H1 (cell line): ENCODE measurements around the gene TMEM161A. TPM values are rescaled to one million over a fixed set of nuclear protein-coding genes. Genes with fewer than 3 reads are reported as not detected.

ENCODE experiments used
- CHD1 ChIP-seq: IDR thresholded peaks from 2 replicates; pipeline ENCODE4 v1.6.1; 2012; ENCODE audit warnings: low read depth, low read length, improper control_type of control experiment
- CREB1 ChIP-seq: IDR thresholded peaks from 2 replicates; pipeline ENCODE4 v1.6.1; 2012; ENCODE audit warnings: inconsistent platforms
- EP300 ChIP-seq, 2 experiments: IDR thresholded peaks; 1 replicate in 1 of 2; 2 replicates in 1 of 2; pipeline ENCODE4 v1.6.1; 2011 to 2012; ENCODE audit warnings: low read depth in 2 of 2, low read length in 2 of 2, mild to moderate bottlenecking in 2 of 2, borderline replicate concordance in 1 of 2, inconsistent platforms in 1 of 2, moderate library complexity in 1 of 2
- POLR2AphosphoS5 ChIP-seq: IDR thresholded peaks from 2 replicates; pipeline ENCODE4 v1.6.1; 2011; ENCODE audit warnings: low read depth, low read length
- RNF2 ChIP-seq: fragments of 200-900, 300-1000 bp; sonication (generic); IDR thresholded peaks from 2 replicates; pipeline ENCODE4 v1.7.1; 2016; ENCODE audit warnings: borderline replicate concordance, low read depth, mild to moderate bottlenecking, antibody characterized with exemption, low read length; ENCODE audit not compliant: poor library complexity, severe bottlenecking; ENCODE audit errors: missing control alignments
- polyA plus RNA-seq, 7 experiments: library from polyadenylated mRNA; depleted of rRNA in 3 of 7; stranded (reverse) in 5 of 7; unstranded in 2 of 7; fragments of >200 nt in 5 of 7; fragments of 200-250 nt in 2 of 7; gene quantifications; 1 replicate in 5 of 7; 2 replicates in 1 of 7; 4 replicates in 1 of 7; pipeline versions ENCODE4 v1.2.1 to v1.2.3, GENCODE V29; 2011 to 2013; ENCODE audit warnings: missing spikeins in 2 of 7, mixed read lengths in 2 of 7
- total RNA-seq: library from RNA; stranded (reverse); fragmentation: NEBNext Ultra II Directional; extraction: Animal tissue kit (Norgen Biotek cat#: 25700); gene quantifications from 2 replicates; pipeline ENCODE4 v1.2.1, GENCODE V29; 2021
- TF ChIP-seq, protein P1 (sequence below): IDR thresholded peaks from 2 replicates; pipeline ENCODE4 v1.6.1; 2012; ENCODE audit warnings: inconsistent platforms
- TF ChIP-seq, protein P2 (sequence below): IDR thresholded peaks from 2 replicates; pipeline ENCODE4 v1.6.1; 2011; ENCODE audit warnings: low read depth, mild to moderate bottlenecking, low read length; ENCODE audit not compliant: insufficient read depth

The TMEM161A gene
- total and polyA plus RNA-seq, 2 of the 8 experiments (the other 6 are each of a cell fraction or from before 2014, with no cell fraction given), result 47.8 to 103 TPM

DNA sequence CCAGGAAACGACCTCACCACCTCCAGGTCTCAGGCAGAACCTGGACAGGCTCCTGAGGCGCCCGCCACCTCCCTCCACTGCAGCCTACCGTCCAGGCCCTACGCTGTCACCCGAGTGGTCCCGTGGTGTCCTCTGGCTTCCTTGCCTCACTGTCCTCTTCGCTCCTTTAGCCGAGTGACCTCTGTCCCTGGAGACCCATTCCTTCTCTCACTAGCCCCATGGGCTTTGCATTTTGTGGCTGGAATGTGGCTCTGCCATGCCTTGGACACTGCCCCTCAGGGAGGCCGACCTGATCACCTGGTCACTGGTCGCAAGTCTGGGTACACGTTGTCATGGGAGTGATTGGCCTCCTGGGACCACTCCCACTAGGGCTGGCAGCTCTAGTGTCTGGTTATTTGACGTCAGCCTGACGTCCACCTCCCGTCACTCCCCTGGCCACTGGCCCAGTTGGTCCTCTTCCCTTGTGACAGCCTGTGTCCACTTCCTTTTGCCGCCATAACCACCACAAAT, 56.6 kb downstream of the TMEM161A start (continued):
- TF ChIP-seq, protein P1, sequence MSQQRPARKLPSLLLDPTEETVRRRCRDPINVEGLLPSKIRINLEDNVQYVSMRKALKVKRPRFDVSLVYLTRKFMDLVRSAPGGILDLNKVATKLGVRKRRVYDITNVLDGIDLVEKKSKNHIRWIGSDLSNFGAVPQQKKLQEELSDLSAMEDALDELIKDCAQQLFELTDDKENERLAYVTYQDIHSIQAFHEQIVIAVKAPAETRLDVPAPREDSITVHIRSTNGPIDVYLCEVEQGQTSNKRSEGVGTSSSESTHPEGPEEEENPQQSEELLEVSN, result no peak
- TF ChIP-seq CREB1 (no peak), RNF2 (no peak), POLR2AphosphoS5 (no peak), CHD1 (no peak), EP300 (IDR thresholded peaks at IDR 0.05; ENCODE audit: borderline replicate concordance in 1 of 2, low read depth in 2 of 2, low read length in 2 of 2) (no peak)
- TF ChIP-seq, protein P2, sequence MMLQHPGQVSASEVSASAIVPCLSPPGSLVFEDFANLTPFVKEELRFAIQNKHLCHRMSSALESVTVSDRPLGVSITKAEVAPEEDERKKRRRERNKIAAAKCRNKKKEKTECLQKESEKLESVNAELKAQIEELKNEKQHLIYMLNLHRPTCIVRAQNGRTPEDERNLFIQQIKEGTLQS, result no peak
